Peyer's patch (tissue), 4 donors: ENCODE measurements around the gene PAFAH1B2.
"Not testable (repeated sequence)": the region's sequence is repeated elsewhere in the genome, so short reads cannot be mapped to it uniquely, and the experiment has no call there.

ENCODE experiments used
- POLR2A ChIP-seq, 2 donors: fragments of 450-650 bp; IDR thresholded peaks; one replicate each; pipeline ENCODE4 v1.5.1; 2017; ENCODE audit warnings: antibody characterized with exemption in 2 of 2, mild to moderate bottlenecking in 2 of 2, moderate library complexity in 2 of 2
- TF ChIP-seq, protein P1 (sequence below), 6 experiments: fragments of 450-650 bp in 4 of 6; fragments of 200-600 bp in 2 of 6; sonication (generic) in 1 of 6; IDR thresholded peaks; one replicate each; pipeline ENCODE4 v1.5.1; 2017 to 2019; ENCODE audit warnings: antibody characterized with exemption in 6 of 6, mild to moderate bottlenecking in 3 of 6, moderate library complexity in 1 of 6

DNA sequence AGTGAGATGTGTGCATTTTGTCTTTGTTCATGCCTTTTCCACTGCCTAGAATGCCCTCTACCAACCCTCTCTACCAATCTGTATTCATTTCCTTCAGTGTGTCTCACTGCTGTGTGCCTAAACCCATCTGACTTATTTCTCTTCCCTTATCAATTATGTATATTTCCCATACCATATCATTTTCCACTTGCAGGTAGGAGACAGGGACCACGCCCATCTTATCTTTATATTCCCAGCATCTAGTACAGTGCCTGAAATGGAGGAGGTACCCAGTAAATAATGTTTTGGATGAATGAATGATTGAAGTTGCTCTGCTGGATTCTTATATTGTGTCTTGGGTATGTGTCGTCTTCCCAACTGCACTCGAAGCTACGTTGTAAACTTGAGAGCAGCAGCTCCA lies 9.1 kb upstream of the PAFAH1B2 start:
- TF ChIP-seq POLR2A (IDR thresholded peaks at IDR 0.05): not testable (repeated sequence)
- TF ChIP-seq, protein P1, sequence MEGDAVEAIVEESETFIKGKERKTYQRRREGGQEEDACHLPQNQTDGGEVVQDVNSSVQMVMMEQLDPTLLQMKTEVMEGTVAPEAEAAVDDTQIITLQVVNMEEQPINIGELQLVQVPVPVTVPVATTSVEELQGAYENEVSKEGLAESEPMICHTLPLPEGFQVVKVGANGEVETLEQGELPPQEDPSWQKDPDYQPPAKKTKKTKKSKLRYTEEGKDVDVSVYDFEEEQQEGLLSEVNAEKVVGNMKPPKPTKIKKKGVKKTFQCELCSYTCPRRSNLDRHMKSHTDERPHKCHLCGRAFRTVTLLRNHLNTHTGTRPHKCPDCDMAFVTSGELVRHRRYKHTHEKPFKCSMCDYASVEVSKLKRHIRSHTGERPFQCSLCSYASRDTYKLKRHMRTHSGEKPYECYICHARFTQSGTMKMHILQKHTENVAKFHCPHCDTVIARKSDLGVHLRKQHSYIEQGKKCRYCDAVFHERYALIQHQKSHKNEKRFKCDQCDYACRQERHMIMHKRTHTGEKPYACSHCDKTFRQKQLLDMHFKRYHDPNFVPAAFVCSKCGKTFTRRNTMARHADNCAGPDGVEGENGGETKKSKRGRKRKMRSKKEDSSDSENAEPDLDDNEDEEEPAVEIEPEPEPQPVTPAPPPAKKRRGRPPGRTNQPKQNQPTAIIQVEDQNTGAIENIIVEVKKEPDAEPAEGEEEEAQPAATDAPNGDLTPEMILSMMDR (IDR thresholded peaks at IDR 0.05): not testable (repeated sequence)
